CD4-positive, alpha-beta memory T cell (primary cell): ENCODE measurements around the gene KCNV2. TPM values are rescaled to one million over a fixed set of nuclear protein-coding genes. Genes with fewer than 3 reads are reported as not detected.

ENCODE experiments used
- CTCF ChIA-PET: fragments of 350-600 bp; sonication (Branson Sonifier 250); formaldehyde crosslinking; loops from one replicate; lab custom pipeline; 2021; ENCODE audit warnings: inconsistent platforms; ENCODE audit not compliant: partially characterized antibody; lab: Charles Lee
- POLR2A ChIA-PET: fragments of 350-600 bp; sonication (Branson Sonifier 250); formaldehyde crosslinking; loops from one replicate; lab custom pipeline; 2021; ENCODE audit not compliant: partially characterized antibody; lab: Charles Lee
- DNase-seq, 5 donors: peaks; one replicate each; pipeline versions ENCODE4 v3.0.0 to v3.0.0-alpha.2; 2020 to 2022; ENCODE audit warnings: mixed read lengths in 1 of 5
- H3K27ac ChIP-seq: one replicate; pipeline ENCODE4 v1.7.0; 2013; ENCODE audit warnings: low read depth, low read length
- H3K27me3 ChIP-seq: 2 replicates; pipeline ENCODE4 v1.7.0; 2013; ENCODE audit warnings: mild to moderate bottlenecking, low read length, moderate library complexity; ENCODE audit not compliant: insufficient read depth
- H3K36me3 ChIP-seq: 2 replicates; pipeline ENCODE4 v1.7.0; 2013; ENCODE audit warnings: mild to moderate bottlenecking, low read length, moderate library complexity; ENCODE audit not compliant: insufficient read depth
- H3K4me1 ChIP-seq: 2 replicates; pipeline ENCODE4 v1.7.0; 2013; ENCODE audit warnings: mild to moderate bottlenecking, low read length, moderate library complexity; ENCODE audit not compliant: insufficient read depth
- H3K4me3 ChIP-seq, 2 donors: one replicate each; pipeline ENCODE4 v1.7.0; 2013; ENCODE audit warnings: low read length in 2 of 2, mild to moderate bottlenecking in 1 of 2
- H3K9me3 ChIP-seq, 2 donors: one replicate each; pipeline ENCODE4 v1.7.0; 2013; ENCODE audit warnings: low read length in 2 of 2, control low read depth in 1 of 2; ENCODE audit not compliant: control insufficient read depth in 1 of 2
- H3K27ac Mint-ChIP-seq, 7 donors: one replicate each; pipeline ENCODE4 v1.8.0; 2020 to 2021; ENCODE audit warnings: mixed read lengths in 7 of 7, mild to moderate bottlenecking in 6 of 7, inconsistent platforms in 3 of 7, moderate library complexity in 3 of 7
- H3K27me3 Mint-ChIP-seq, 2 donors: one replicate each; pipeline ENCODE4 v1.8.0; 2020 to 2021; ENCODE audit warnings: mixed read lengths in 2 of 2
- H3K36me3 Mint-ChIP-seq, 2 donors: one replicate each; pipeline ENCODE4 v1.8.0; 2020 to 2021; ENCODE audit warnings: mixed read lengths in 2 of 2, inconsistent platforms in 1 of 2, mild to moderate bottlenecking in 1 of 2
- H3K4me1 Mint-ChIP-seq, 4 donors: one replicate each; pipeline ENCODE4 v1.8.0; 2020 to 2021; ENCODE audit warnings: mixed read lengths in 4 of 4, mild to moderate bottlenecking in 1 of 4
- H3K4me3 Mint-ChIP-seq, 8 donors: one replicate each; pipeline ENCODE4 v1.8.0; 2020 to 2021; ENCODE audit warnings: mixed read lengths in 8 of 8, mild to moderate bottlenecking in 7 of 8, moderate library complexity in 6 of 8, inconsistent platforms in 3 of 8
- H3K9me3 Mint-ChIP-seq, 8 donors: one replicate each; pipeline ENCODE4 v1.8.0; 2020 to 2021; ENCODE audit warnings: mixed read lengths in 8 of 8, mild to moderate bottlenecking in 5 of 8, inconsistent platforms in 3 of 8, moderate library complexity in 1 of 8
- intact Hi-C: fragments of 100-400 bp; cut with micrococcal nuclease; formaldehyde crosslinking; loops from one replicate; pipeline ENCODE4 v1.15.1; 2023
- polyA plus RNA-seq, 2 donors: library from polyadenylated mRNA; unstranded; fragments of 300-500 nt; fragmentation: Illumina TruSeq; gene quantifications; one replicate each; pipeline ENCODE4 v1.2.3, GENCODE V29; 2021
- total RNA-seq, 2 experiments: library from RNA; stranded (reverse); gene quantifications; one replicate each; pipeline ENCODE4 v1.2.3, GENCODE V29; 2021

The KCNV2 gene
- total and polyA plus RNA-seq, 4 experiments from 2014 or later, result not detected

DNA sequence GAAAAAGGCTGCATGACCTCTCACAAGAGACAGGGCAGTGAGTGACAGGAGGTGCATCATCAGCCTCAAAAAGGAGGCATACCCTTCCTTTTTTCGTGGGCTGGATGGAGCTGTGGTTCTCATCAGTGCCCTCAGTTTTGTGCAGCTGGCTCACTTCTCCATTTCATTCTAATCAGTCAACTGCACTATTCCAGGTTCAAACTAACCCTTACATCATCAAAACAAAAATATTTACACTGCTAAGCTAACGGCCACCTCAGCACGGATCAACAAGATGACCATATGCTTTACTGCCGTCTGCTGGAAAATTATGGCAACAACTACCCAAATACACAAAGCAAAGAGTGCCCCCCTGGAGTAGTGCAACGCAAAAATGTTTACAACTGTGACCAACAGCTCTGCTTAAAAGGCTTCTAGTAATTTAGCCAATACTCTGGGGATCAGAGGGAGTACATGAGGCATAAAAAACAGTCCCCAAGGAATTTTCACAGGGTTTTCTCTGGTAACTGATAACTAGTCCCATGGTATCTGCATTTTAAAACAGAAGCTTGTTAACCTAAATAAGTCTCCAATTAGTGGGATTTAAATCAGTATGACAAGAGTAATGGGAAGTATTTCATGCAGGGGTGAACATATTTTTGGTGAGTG lies 10.8 kb downstream of the KCNV2 start:
- intact Hi-C loops, result no loop called here
- H3K4me3 ChIP-seq, result no peak overlapping the region
- no peaks in the 10 kb centered on the region for H3K9me3 Mint-ChIP-seq
- H3K27me3 Mint-ChIP-seq, result no peaks in the 10 kb centered on the region
- H3K36me3 ChIP-seq, result no peaks in the 10 kb centered on the region
- H3K27ac Mint-ChIP-seq, result peak overlapping the region in 2 of 7 donors; percentile 16 to 74
- no peak for DNase-seq
- H3K27ac ChIP-seq, result no peak overlapping the region
- H3K9me3 ChIP-seq, result no peaks in the 10 kb centered on the region
- H3K4me3 Mint-ChIP-seq, result no peak overlapping the region
- no peaks in the 10 kb centered on the region for H3K27me3 ChIP-seq
- POLR2A ChIA-PET, result no interaction called here
- CTCF ChIA-PET, result interaction anchor here (0.8 kb wide), 1 partner anchor 16 kb away, joined by 3 read pairs; no protein-coding TSS in a partner anchor
- H3K4me1 ChIP-seq, result no peaks in the 10 kb centered on the region
- H3K4me1 Mint-ChIP-seq, result peaks cover 0 to 4% (median 0%) of the 10 kb centered on the region in 4 donors
- peaks cover 0 to 2% of the 10 kb centered on the region in 2 donors for H3K36me3 Mint-ChIP-seq

- H3K36me3 ChIP-seq, result no peaks in the 10 kb centered on the region
- Mint-ChIP-seq H3K27ac (no peak overlapping the region), H3K9me3 (no peaks in the 10 kb centered on the region), H3K36me3 (peaks cover 0 to 5% of the 10 kb centered on the region in 2 donors), H3K4me1 (peaks cover 0 to 4% (median 0%) of the 10 kb centered on the region in 4 donors), H3K27me3 (no peaks in the 10 kb centered on the region), H3K4me3 (no peak overlapping the region)
- no peak for DNase-seq
- H3K4me1 ChIP-seq, result no peaks in the 10 kb centered on the region
- intact Hi-C loops, result no loop called here
- ChIA-PET CTCF (no interaction called here), POLR2A (no interaction called here)
- H3K27me3 ChIP-seq, result no peaks in the 10 kb centered on the region
- H3K4me3 ChIP-seq, result no peak overlapping the region
- no peak overlapping the region for H3K27ac ChIP-seq
- H3K9me3 ChIP-seq, result no peaks in the 10 kb centered on the region
These were observed 11.7 kb downstream of the KCNV2 start for GRCh38 chr9:2729003-2729402.

- ChIA-PET CTCF (interaction anchor here (0.7 kb wide), 1 partner anchor 1357 kb away, joined by 3 read pairs; no protein-coding TSS in a partner anchor), POLR2A (no interaction called here)
- Mint-ChIP-seq H3K4me1 (peaks cover 0 to 4% (median 0%) of the 10 kb centered on the region in 4 donors), H3K9me3 (no peaks in the 10 kb centered on the region), H3K27me3 (no peaks in the 10 kb centered on the region), H3K36me3 (peaks cover 0 to 5% of the 10 kb centered on the region in 2 donors), H3K4me3 (no peak overlapping the region), H3K27ac (no peak overlapping the region)
- DNase-seq, result no peak
- intact Hi-C loops, result no loop called here
- Histone ChIP-seq H3K36me3 (no peaks in the 10 kb centered on the region), H3K27me3 (no peaks in the 10 kb centered on the region), H3K4me1 (no peaks in the 10 kb centered on the region), H3K4me3 (no peak overlapping the region), H3K27ac (no peak overlapping the region), H3K9me3 (no peaks in the 10 kb centered on the region)
These were observed 12.4 kb downstream of the KCNV2 start for GRCh38 chr9:2729721-2730120.

GRCh38 chr9:2730971-2731370 lies 13.7 kb downstream of the KCNV2 start:
- DNase-seq, result no peak
- no peak overlapping the region for H3K27ac ChIP-seq
- H3K4me3 ChIP-seq, result no peak overlapping the region
- Mint-ChIP-seq H3K27ac (no peak overlapping the region), H3K4me1 (peaks cover 0 to 4% (median 0%) of the 10 kb centered on the region in 4 donors), H3K36me3 (peaks cover 0 to 10% of the 10 kb centered on the region in 2 donors), H3K9me3 (no peaks in the 10 kb centered on the region), H3K4me3 (no peak overlapping the region), H3K27me3 (no peaks in the 10 kb centered on the region)
- intact Hi-C loops, result no loop called here
- H3K36me3 ChIP-seq, result no peaks in the 10 kb centered on the region
- CTCF ChIA-PET, result no interaction called here
- no peaks in the 10 kb centered on the region for H3K4me1 ChIP-seq
- no peaks in the 10 kb centered on the region for H3K9me3 ChIP-seq
- POLR2A ChIA-PET, result no interaction called here
- no peaks in the 10 kb centered on the region for H3K27me3 ChIP-seq

- H3K27ac Mint-ChIP-seq, result no peak overlapping the region
- H3K4me3 Mint-ChIP-seq, result no peak overlapping the region
- no peak for DNase-seq
- no peaks in the 10 kb centered on the region for H3K4me1 ChIP-seq
- H3K27me3 ChIP-seq, result no peaks in the 10 kb centered on the region
- H3K4me3 ChIP-seq, result no peak overlapping the region
- H3K36me3 Mint-ChIP-seq, result peaks cover 0 to 10% of the 10 kb centered on the region in 2 donors
- intact Hi-C loops, result no loop called here
- H3K36me3 ChIP-seq, result no peaks in the 10 kb centered on the region
- CTCF ChIA-PET, result no interaction called here
- H3K27ac ChIP-seq, result no peak overlapping the region
- no peaks in the 10 kb centered on the region for H3K27me3 Mint-ChIP-seq
- POLR2A ChIA-PET, result no interaction called here
- peaks cover 0 to 1% (median 0%) of the 10 kb centered on the region in 8 donors for H3K9me3 Mint-ChIP-seq
- no peaks in the 10 kb centered on the region for H3K9me3 ChIP-seq
- peaks cover 0 to 4% (median 0%) of the 10 kb centered on the region in 4 donors for H3K4me1 Mint-ChIP-seq
These were observed 15.2 kb downstream of the KCNV2 start for GRCh38 chr9:2732492-2732891.

GRCh38 chr9:2740616-2741015 lies 23.3 kb downstream of the KCNV2 start:
- Mint-ChIP-seq H3K9me3 (peaks cover 0 to 1% (median 0%) of the 10 kb centered on the region in 8 donors), H3K4me3 (no peak overlapping the region), H3K27ac (no peak overlapping the region), H3K4me1 (no peaks in the 10 kb centered on the region), H3K36me3 (peaks cover 6 to 21% of the 10 kb centered on the region in 2 donors), H3K27me3 (no peaks in the 10 kb centered on the region)
- Histone ChIP-seq H3K27me3 (no peaks in the 10 kb centered on the region), H3K4me1 (no peaks in the 10 kb centered on the region), H3K4me3 (no peak overlapping the region), H3K36me3 (no peaks in the 10 kb centered on the region), H3K9me3 (no peaks in the 10 kb centered on the region), H3K27ac (no peak overlapping the region)
- intact Hi-C loops, result no loop called here
- DNase-seq, result no peak
- CTCF ChIA-PET, result no interaction called here
- POLR2A ChIA-PET, result no interaction called here

- Mint-ChIP-seq H3K4me1 (peaks cover 0 to 2% (median 0%) of the 10 kb centered on the region in 4 donors), H3K27ac (no peak overlapping the region), H3K4me3 (no peak overlapping the region), H3K36me3 (peaks cover 7 to 27% of the 10 kb centered on the region in 2 donors), H3K9me3 (peaks cover 0 to 1% (median 0%) of the 10 kb centered on the region in 8 donors), H3K27me3 (no peaks in the 10 kb centered on the region)
- POLR2A ChIA-PET, result no interaction called here
- intact Hi-C loops, result no loop called here
- CTCF ChIA-PET, result no interaction called here
- no peaks in the 10 kb centered on the region for H3K9me3 ChIP-seq
- no peaks in the 10 kb centered on the region for H3K4me1 ChIP-seq
- no peak for DNase-seq
- H3K27me3 ChIP-seq, result no peaks in the 10 kb centered on the region
- no peaks in the 10 kb centered on the region for H3K36me3 ChIP-seq
- H3K27ac ChIP-seq, result no peak overlapping the region
- H3K4me3 ChIP-seq, result no peak overlapping the region
These were observed 24.3 kb downstream of the KCNV2 start for GRCh38 chr9:2741441-2742158.
